ENCODE data around the gene DNTT. TPM values are rescaled to one million over a fixed set of nuclear protein-coding genes. Genes with fewer than 3 reads are reported as not detected.

Gene DNTT
- total RNA-seq, 4 donors from 2014 or later: not detected

GRCh38 chr10:96366508-96366907 lies 62.3 kb downstream of the DNTT start:
- intact Hi-C loops (cut with DNase I): no loop called here
- Histone ChIP-seq H3K36me3 (no peaks in the 10 kb centered on the region), H3K9me3 (no peaks in the 10 kb centered on the region), H3K27me3 (no peaks in the 10 kb centered on the region), H3K27ac (replicated peaks in 1 of 4) (no peak overlapping the region), H3K4me3 (no peak overlapping the region), H3K4me1 (peaks cover 0 to 14% (median 10%) of the 10 kb centered on the region in 4 donors)
- WGBS: 49% methylated on average over 3 of the region's 3 CpGs
- DNase-seq (ENCODE audit: extremely low spot score): no peak
- TF ChIP-seq POLR2AphosphoS5 (IDR thresholded peaks at IDR 0.05) (no peak), EP300 (IDR thresholded peaks at IDR 0.05) (no peak), CTCF (IDR thresholded peaks at IDR 0.05) (no peak), POLR2A (IDR thresholded peaks at IDR 0.05; ENCODE audit: low read depth) (no peak)

GRCh38 chr10:96367470-96367869 lies 63.2 kb downstream of the DNTT start:
- intact Hi-C loops (cut with DNase I): no loop called here
- Histone ChIP-seq H3K27me3 (no peaks in the 10 kb centered on the region), H3K4me3 (no peak overlapping the region), H3K9me3 (no peaks in the 10 kb centered on the region), H3K4me1 (peaks cover 0 to 14% (median 10%) of the 10 kb centered on the region in 4 donors), H3K36me3 (no peaks in the 10 kb centered on the region), H3K27ac (replicated peaks in 1 of 4) (no peak overlapping the region)
- no peak for DNase-seq (ENCODE audit: extremely low spot score)
- 69% methylated on average over 4 of the region's 4 CpGs for WGBS
- TF ChIP-seq CTCF (IDR thresholded peaks at IDR 0.05): no peak
- TF ChIP-seq POLR2A (IDR thresholded peaks at IDR 0.05; ENCODE audit: low read depth): no peak
- no peak for TF ChIP-seq EP300 (IDR thresholded peaks at IDR 0.05)
- TF ChIP-seq POLR2AphosphoS5 (IDR thresholded peaks at IDR 0.05): no peak

DNA sequence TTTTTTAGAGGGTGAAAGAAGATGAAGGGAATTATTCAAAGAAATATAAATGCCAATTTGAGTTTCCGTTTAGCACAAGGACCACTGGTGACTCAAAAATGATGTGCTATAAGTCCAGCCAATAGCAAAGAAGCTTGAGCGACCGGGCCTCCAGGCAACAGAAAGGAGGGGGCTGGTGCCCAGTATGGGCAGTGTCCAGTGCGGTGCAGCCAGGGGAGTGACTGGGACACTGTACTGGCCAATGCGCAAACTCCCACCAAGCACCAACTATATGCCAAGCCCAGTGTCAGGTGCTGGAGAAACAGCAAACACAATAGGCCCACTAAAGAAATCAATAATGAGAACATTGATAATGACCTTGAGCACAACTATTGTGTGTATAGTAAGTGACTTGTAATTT lies 64.7 kb downstream of the DNTT start:
- WGBS: 81% methylated on average over 4 of the region's 5 CpGs
- intact Hi-C loops (cut with DNase I): no loop called here

GRCh38 chr10:96369890-96370583 lies 65.8 kb downstream of the DNTT start:
- H3K4me3 ChIP-seq: no peak overlapping the region
- no peak for DNase-seq (ENCODE audit: extremely low spot score)
- WGBS: 91% methylated on average over 30 of the region's 38 CpGs
- intact Hi-C loops (cut with DNase I): loop anchor here (10.0 kb wide), 1 partner anchor 655 kb away; no protein-coding TSS in a partner anchor
- no peak overlapping the region for H3K27ac ChIP-seq (replicated peaks in 1 of 4)
- TF ChIP-seq POLR2A (IDR thresholded peaks at IDR 0.05; ENCODE audit: low read depth) (no peak), CTCF (IDR thresholded peaks at IDR 0.05) (no peak), EP300 (IDR thresholded peaks at IDR 0.05) (no peak), POLR2AphosphoS5 (IDR thresholded peaks at IDR 0.05) (no peak)
- peaks cover 0 to 21% (median 15%) of the 10 kb centered on the region in 4 donors for H3K4me1 ChIP-seq
- no peaks in the 10 kb centered on the region for H3K36me3 ChIP-seq
- no peaks in the 10 kb centered on the region for H3K27me3 ChIP-seq
- no peaks in the 10 kb centered on the region for H3K9me3 ChIP-seq

More for the DNA sequence above, 64.7 kb downstream of the DNTT start:
- no peak for DNase-seq (ENCODE audit: extremely low spot score)
- Histone ChIP-seq H3K36me3 (no peaks in the 10 kb centered on the region), H3K4me3 (no peak overlapping the region), H3K4me1 (peaks cover 0 to 14% (median 10%) of the 10 kb centered on the region in 4 donors), H3K27ac (replicated peaks in 1 of 4) (no peak overlapping the region), H3K9me3 (no peaks in the 10 kb centered on the region), H3K27me3 (no peaks in the 10 kb centered on the region)
- TF ChIP-seq POLR2A (IDR thresholded peaks at IDR 0.05; ENCODE audit: low read depth): no peak
- TF ChIP-seq CTCF (IDR thresholded peaks at IDR 0.05): no peak
- TF ChIP-seq POLR2AphosphoS5 (IDR thresholded peaks at IDR 0.05): no peak
- no peak for TF ChIP-seq EP300 (IDR thresholded peaks at IDR 0.05)

Data from esophagus muscularis mucosa (tissue), 4 donors.